VCaP (cell line): Measurements from ENCODE around the gene ABHD4.
"Not testable (repeated sequence)": the region's sequence is repeated elsewhere in the genome, so short reads cannot be mapped to it uniquely, and the experiment has no call there.

Experiments used
- H3K27ac ChIP-seq: fragments of 450-650 bp; 2 replicates; pipeline ENCODE4 v1.5.1; 2017
- CTCF ChIP-seq: fragments of 450-650 bp; conservative IDR thresholded peaks from 2 replicates; pipeline ENCODE4 v1.5.1; 2017; ENCODE audit warnings: mild to moderate bottlenecking, moderate library complexity

Gene ABHD4

GRCh38 chr14:22610931-22611330 is 12.8 kb downstream of the ABHD4 start:
- no peak overlapping the region for H3K27ac ChIP-seq
- TF ChIP-seq CTCF: no peak

- H3K27ac ChIP-seq: no peak overlapping the region
- TF ChIP-seq CTCF: no peak
Measured at GRCh38 chr14:22613106-22613695, 15.1 kb downstream of the ABHD4 start.

- no peak for TF ChIP-seq CTCF
- H3K27ac ChIP-seq: no peak overlapping the region
Measured at GRCh38 chr14:22613736-22614239, 15.7 kb downstream of the ABHD4 start.

- no peak overlapping the region for H3K27ac ChIP-seq
- TF ChIP-seq CTCF: no peak
Measured at GRCh38 chr14:22614240-22614799, 16.2 kb downstream of the ABHD4 start.

- not testable (repeated sequence) for H3K27ac ChIP-seq
Measured at GRCh38 chr14:22615765-22616164, 17.7 kb downstream of the ABHD4 start.

GRCh38 chr14:22622255-22622654 is 24.2 kb downstream of the ABHD4 start:
- no peak for TF ChIP-seq CTCF
- H3K27ac ChIP-seq: no peak overlapping the region

- TF ChIP-seq CTCF: no peak
- no peak overlapping the region for H3K27ac ChIP-seq
Measured at GRCh38 chr14:22623047-22623446, 24.9 kb downstream of the ABHD4 start.

- no peak overlapping the region for H3K27ac ChIP-seq
- no peak for TF ChIP-seq CTCF
Measured at GRCh38 chr14:22626590-22626989, 28.5 kb downstream of the ABHD4 start.
